ENCODE data around the gene NIT1.

NIT1 gene

GRCh38 chr1:161133220-161133740, 15.4 kb downstream of the NIT1 start:
- ChIA-PET POLR2A (interaction anchor here (0.7 to 1.3 kb wide), 7 partner anchors 12 to 36 kb away, joined by 3 to 14 read pairs (median 4); partner anchors contain the start of genes UFC1 and USP21), CTCF (interaction anchor here (0.8 to 4.0 kb wide), 16 partner anchors 8 to 100 kb away, joined by 3 to 18 read pairs (median 5); partner anchors contain the start of genes KLHDC9, NIT1, PFDN2 and USF1)
- no peak for DNase-seq (ENCODE audit: extremely low spot score)
- no peak for TF ChIP-seq CTCF (IDR thresholded peaks at IDR 0.05; ENCODE audit: control extremely low read depth, extremely low read depth, low read depth, missing control alignments)

GRCh38 chr1:161137881-161138280, 20.0 kb downstream of the NIT1 start:
- ChIA-PET CTCF (interaction anchor here (1.0 to 8.1 kb wide), 11 partner anchors 9 to 140 kb away, joined by 3 to 71 read pairs (median 6); partner anchors contain the start of genes ARHGAP30, KLHDC9, TSTD1 and UFC1), POLR2A (interaction anchor here (0.7 to 0.8 kb wide), 2 partner anchors 16 to 1962 kb away, joined by 3 to 4 read pairs; partner anchors contain the start of gene UFC1)
- DNase-seq (ENCODE audit: extremely low spot score), result no peak
- no peak for TF ChIP-seq CTCF (IDR thresholded peaks at IDR 0.05; ENCODE audit: control extremely low read depth, extremely low read depth, low read depth, missing control alignments)

GRCh38 chr1:161138431-161138830, 20.5 kb downstream of the NIT1 start:
- TF ChIP-seq CTCF (IDR thresholded peaks at IDR 0.05; ENCODE audit: control extremely low read depth, extremely low read depth, low read depth, missing control alignments), result no peak
- no peak for DNase-seq (ENCODE audit: extremely low spot score)
- POLR2A ChIA-PET, result interaction anchor here (0.6 kb wide), 1 partner anchor 18 kb away, joined by 4 read pairs; no protein-coding TSS in a partner anchor
- CTCF ChIA-PET, result interaction anchor here (1.0 to 8.1 kb wide), 12 partner anchors 9 to 141 kb away, joined by 3 to 71 read pairs (median 6); partner anchors contain the start of genes ARHGAP30, KLHDC9, TSTD1 and UFC1

GRCh38 chr1:161139766-161140165, 21.9 kb downstream of the NIT1 start:
- ChIA-PET POLR2A (no interaction called here), CTCF (interaction anchor here (0.7 to 8.1 kb wide), 11 partner anchors 9 to 308 kb away, joined by 3 to 71 read pairs (median 3); partner anchors contain the start of genes ARHGAP30, KLHDC9, PPOX and UFC1)
- TF ChIP-seq CTCF (IDR thresholded peaks at IDR 0.05; ENCODE audit: control extremely low read depth, extremely low read depth, low read depth, missing control alignments), result peak; percentile 37
- DNase-seq (ENCODE audit: extremely low spot score), result peak; percentile 56

GRCh38 chr1:161140755-161141400, 23.0 kb downstream of the NIT1 start:
- ChIA-PET POLR2A (interaction anchor here (0.6 kb wide), 1 partner anchor 15 kb away, joined by 3 read pairs; no protein-coding TSS in a partner anchor), CTCF (interaction anchor here (0.7 to 8.1 kb wide), 19 partner anchors 8 to 309 kb away, joined by 3 to 71 read pairs (median 4); partner anchors contain the start of genes ARHGAP30, PPOX, UFC1 and USF1)
- no peak for TF ChIP-seq CTCF (IDR thresholded peaks at IDR 0.05; ENCODE audit: control extremely low read depth, extremely low read depth, low read depth, missing control alignments)
- no peak for DNase-seq (ENCODE audit: extremely low spot score)

GRCh38 chr1:161145832-161146231, 27.9 kb downstream of the NIT1 start:
- POLR2A ChIA-PET, result no interaction called here

More at GRCh38 chr1:161145832-161146231, 27.9 kb downstream of the NIT1 start:
- CTCF ChIA-PET, result no interaction called here
- DNase-seq (ENCODE audit: extremely low spot score), result no peak
- no peak for TF ChIP-seq CTCF (IDR thresholded peaks at IDR 0.05; ENCODE audit: control extremely low read depth, extremely low read depth, low read depth, missing control alignments)
